Gastrocnemius medialis (tissue), 4 donors: Measurements from ENCODE around the gene ATP6AP1. TPM values are rescaled to one million over a fixed set of nuclear protein-coding genes. Genes with fewer than 3 reads are reported as not detected.

Experiments
- ATAC-seq, 2 donors: fragments of 150-250 bp; one replicate each; pipeline ENCODE4 v1.9.1; 2016
- DNase-seq, 2 donors: peaks; one replicate each; pipeline ENCODE4 v3.0.0-alpha.2; 2019
- H3K27ac ChIP-seq, 4 donors: fragments of 200-600 bp; sonication (generic); 1 replicate in 1 of 4; 2 replicates in 3 of 4; pipeline ENCODE4 v1.5.1; 2016 to 2018; ENCODE audit warnings: mild to moderate bottlenecking in 2 of 4, moderate library complexity in 1 of 4
- H3K27me3 ChIP-seq, 3 donors: fragments of 200-600 bp; sonication (generic) in 2 of 3; 1 replicate in 1 of 3; 2 replicates in 2 of 3; pipeline versions ENCODE4 v1.5.1 to v1.6.0; 2016 to 2019; ENCODE audit warnings: mild to moderate bottlenecking in 1 of 3, moderate library complexity in 1 of 3
- H3K36me3 ChIP-seq, 2 donors: fragments of 200-600 bp; sonication (generic) in 1 of 2; one replicate each; pipeline ENCODE4 v1.5.1; 2017 to 2018
- H3K4me1 ChIP-seq, 2 donors: fragments of 200-600 bp; sonication (generic) in 1 of 2; one replicate each; pipeline ENCODE4 v1.5.1; 2016 to 2017; ENCODE audit warnings: mild to moderate bottlenecking in 2 of 2
- H3K4me3 ChIP-seq, 4 donors: fragments of 200-600 bp; sonication (generic) in 3 of 4; 1 replicate in 1 of 4; 2 replicates in 3 of 4; pipeline ENCODE4 v1.5.1; 2016 to 2019; ENCODE audit warnings: mild to moderate bottlenecking in 2 of 4
- H3K9me3 ChIP-seq, 3 donors: fragments of 200-600 bp; sonication (generic) in 2 of 3; 1 replicate in 1 of 3; 2 replicates in 2 of 3; pipeline ENCODE4 v1.5.1; 2016 to 2019
- CTCF ChIP-seq, 5 experiments: fragments of 450-650 bp in 3 of 5; fragments of 200-600 bp in 2 of 5; sonication (generic) in 2 of 5; IDR thresholded peaks in 4 of 5; conservative IDR thresholded peaks in 1 of 5; 1 replicate in 4 of 5; 2 replicates in 1 of 5; pipeline ENCODE4 v1.5.1; 2016 to 2019; ENCODE audit warnings: antibody characterized with exemption in 5 of 5, mild to moderate bottlenecking in 3 of 5, moderate library complexity in 3 of 5
- POLR2A ChIP-seq, 2 donors: fragments of 450-650 bp; IDR thresholded peaks; one replicate each; pipeline ENCODE4 v1.6.1; 2017; ENCODE audit warnings: antibody characterized with exemption in 2 of 2, mild to moderate bottlenecking in 2 of 2, moderate library complexity in 2 of 2
- in situ Hi-C, 4 donors: fragments of 200-750 bp; cut with MboI; loops; one replicate each; pipeline versions ENCODE4 v1.15.0 to v1.8.0; 2017; ENCODE audit warnings: low sequenced_read_pairs in 4 of 4
- intact Hi-C: fragments of 100-400 bp; cut with DNase I; formaldehyde crosslinking; loops from one replicate; pipeline ENCODE4 v1.15.1; 2023; ENCODE audit warnings: low total_unique reads
- total RNA-seq, 4 donors: library from RNA; depleted of rRNA; stranded (reverse); fragments of >200 nt; gene quantifications; one replicate each; pipeline versions ENCODE4 v1.1.0 to v1.2.3, GENCODE V29; 2016

Gene ATP6AP1
- total RNA-seq, 4 donors from 2014 or later = 16.7 to 37.8 (median 26.2) TPM

- no peak for ATAC-seq
- in situ Hi-C loops = no loop called here
- Histone ChIP-seq H3K4me1 (no peaks in the 10 kb centered on the region), H3K27me3 (no peaks in the 10 kb centered on the region), H3K36me3 (no peaks in the 10 kb centered on the region), H3K27ac (no peak overlapping the region), H3K9me3 (no peaks in the 10 kb centered on the region), H3K4me3 (no peak overlapping the region)
- intact Hi-C loops = no loop called here
- TF ChIP-seq POLR2A (IDR thresholded peaks at IDR 0.05) (no peak), CTCF (IDR thresholded peaks at IDR 0.05 in 4 of 5, conservative IDR thresholded peaks at IDR 0.05 in 1 of 5) (no peak)
- no peak for DNase-seq
Measured at GRCh38 chrX:154459832-154460231, 31.4 kb downstream of the ATP6AP1 start.

- intact Hi-C loops (no loop called here), in situ Hi-C loops (no loop called here)
- no peak overlapping the region for H3K27ac ChIP-seq
- no peak for DNase-seq
- no peak for TF ChIP-seq CTCF (IDR thresholded peaks at IDR 0.05 in 4 of 5, conservative IDR thresholded peaks at IDR 0.05 in 1 of 5)
- no peaks in the 10 kb centered on the region for H3K27me3 ChIP-seq
- H3K9me3 ChIP-seq = no peaks in the 10 kb centered on the region
- H3K4me1 ChIP-seq = no peaks in the 10 kb centered on the region
- no peak overlapping the region for H3K4me3 ChIP-seq
- no peak for ATAC-seq
- H3K36me3 ChIP-seq = no peaks in the 10 kb centered on the region
Measured at GRCh38 chrX:154460326-154460725, 31.8 kb downstream of the ATP6AP1 start.

GRCh38 chrX:154462396-154462795, 33.9 kb downstream of the ATP6AP1 start:
- no peak for ATAC-seq
- Histone ChIP-seq H3K27me3 (no peaks in the 10 kb centered on the region), H3K9me3 (no peaks in the 10 kb centered on the region), H3K36me3 (no peaks in the 10 kb centered on the region), H3K4me3 (no peak overlapping the region), H3K4me1 (no peaks in the 10 kb centered on the region), H3K27ac (no peak overlapping the region)
- TF ChIP-seq POLR2A (IDR thresholded peaks at IDR 0.05) (no peak), CTCF (IDR thresholded peaks at IDR 0.05 in 4 of 5, conservative IDR thresholded peaks at IDR 0.05 in 1 of 5) (no peak)
- in situ Hi-C loops = no loop called here
- no peak for DNase-seq
- intact Hi-C loops = no loop called here

GRCh38 chrX:154463611-154464220, 35.2 kb downstream of the ATP6AP1 start:
- Histone ChIP-seq H3K36me3 (no peaks in the 10 kb centered on the region), H3K4me3 (no peak overlapping the region), H3K9me3 (no peaks in the 10 kb centered on the region), H3K27me3 (no peaks in the 10 kb centered on the region), H3K4me1 (no peaks in the 10 kb centered on the region), H3K27ac (no peak overlapping the region)
- DNase-seq (no peak), ATAC-seq (no peak)
- in situ Hi-C loops (no loop called here), intact Hi-C loops (no loop called here)
- TF ChIP-seq POLR2A (IDR thresholded peaks at IDR 0.05) (no peak), CTCF (IDR thresholded peaks at IDR 0.05 in 4 of 5, conservative IDR thresholded peaks at IDR 0.05 in 1 of 5) (no peak)

- no peaks in the 10 kb centered on the region for H3K4me1 ChIP-seq
- in situ Hi-C loops = no loop called here
- TF ChIP-seq POLR2A (IDR thresholded peaks at IDR 0.05) (no peak), CTCF (IDR thresholded peaks at IDR 0.05 in 4 of 5, conservative IDR thresholded peaks at IDR 0.05 in 1 of 5) (no peak)
- no peak for ATAC-seq
- no peaks in the 10 kb centered on the region for H3K27me3 ChIP-seq
- H3K9me3 ChIP-seq = no peaks in the 10 kb centered on the region
- DNase-seq = no peak
- no peak overlapping the region for H3K27ac ChIP-seq
- H3K36me3 ChIP-seq = no peaks in the 10 kb centered on the region
- no peak overlapping the region for H3K4me3 ChIP-seq
- intact Hi-C loops = no loop called here
Measured at GRCh38 chrX:154464806-154465365, 36.4 kb downstream of the ATP6AP1 start.
